Activated naive CD8-positive, alpha-beta T cell treated with anti-CD3 and anti-CD28 coated beads, Interleukin-2, amount 50 U/mL, for 24 hours (primary cell): Measurements from ENCODE around the gene PLCB1.

Source experiments
- ATAC-seq: fragments of 150-1000 bp; cut with Tn5 transposase; one replicate; pipeline ENCODE4 v1.10.0; 2021
- DNase-seq: peaks from one replicate; pipeline ENCODE4 v3.0.0; 2021
- H3K27ac Mint-ChIP-seq: one replicate; pipeline ENCODE4 v1.8.0; 2021; ENCODE audit warnings: mild to moderate bottlenecking, mixed read lengths
- H3K27me3 Mint-ChIP-seq: one replicate; pipeline ENCODE4 v1.8.0; 2021; ENCODE audit warnings: mixed read lengths
- H3K36me3 Mint-ChIP-seq: one replicate; pipeline ENCODE4 v1.8.0; 2021; ENCODE audit warnings: low read depth, mixed read lengths
- H3K4me1 Mint-ChIP-seq: one replicate; pipeline ENCODE4 v1.8.0; 2021; ENCODE audit warnings: mixed read lengths
- H3K4me3 Mint-ChIP-seq: one replicate; pipeline ENCODE4 v1.8.0; 2021; ENCODE audit warnings: mild to moderate bottlenecking, moderate library complexity, mixed read lengths
- H3K9me3 Mint-ChIP-seq: one replicate; pipeline ENCODE4 v1.8.0; 2021; ENCODE audit warnings: mixed read lengths

The PLCB1 gene

DNA sequence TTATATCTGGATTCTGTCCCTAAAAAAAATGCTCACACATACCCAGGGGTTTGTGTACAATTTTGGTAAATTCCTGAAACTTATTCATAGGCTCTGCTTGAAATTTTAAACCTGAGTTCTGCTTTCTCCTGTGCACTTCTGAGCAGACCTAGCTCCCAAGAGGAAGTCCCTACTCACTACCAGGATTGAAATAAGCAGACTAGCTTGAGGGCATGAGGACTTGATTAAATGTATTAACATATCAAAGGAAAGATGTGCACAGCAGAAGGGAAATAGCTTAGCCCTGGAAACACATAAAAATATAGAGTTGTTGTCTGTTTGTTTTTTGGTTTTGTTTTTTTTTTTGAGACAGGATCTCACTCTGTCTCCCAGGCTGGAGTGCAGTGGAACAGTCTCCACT lies 785.0 kb downstream of the PLCB1 start:
- H3K27ac Mint-ChIP-seq: no peak overlapping the region
- no peak overlapping the region for H3K4me3 Mint-ChIP-seq
- H3K27me3 Mint-ChIP-seq: no peaks in the 10 kb centered on the region
- no peak for ATAC-seq
- no peak for DNase-seq
- H3K36me3 Mint-ChIP-seq: no peaks in the 10 kb centered on the region
- H3K4me1 Mint-ChIP-seq: no peaks in the 10 kb centered on the region
- H3K9me3 Mint-ChIP-seq: peaks cover 12% of the 10 kb centered on the region

DNA sequence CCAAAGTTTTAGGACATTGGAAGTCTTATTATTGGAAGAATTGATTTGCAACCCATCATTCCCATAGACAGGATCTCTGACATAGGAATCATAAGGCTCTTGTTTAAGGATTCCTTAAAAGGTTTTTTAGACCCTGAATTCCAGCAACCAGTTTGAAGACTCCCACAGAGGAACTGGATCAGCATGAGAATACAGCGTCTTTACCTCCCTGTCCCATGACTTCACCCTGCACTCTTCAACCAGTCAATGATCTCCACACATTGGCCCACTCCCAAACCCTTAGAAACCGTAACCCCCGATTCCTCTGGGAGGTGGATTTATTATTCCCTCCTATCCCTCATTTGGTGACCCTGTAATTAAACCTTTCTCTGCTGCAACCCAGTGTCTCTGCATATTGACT lies 786.1 kb downstream of the PLCB1 start:
- no peaks in the 10 kb centered on the region for H3K27me3 Mint-ChIP-seq
- H3K27ac Mint-ChIP-seq: no peak overlapping the region
- H3K36me3 Mint-ChIP-seq: no peaks in the 10 kb centered on the region
- H3K9me3 Mint-ChIP-seq: peaks cover 12% of the 10 kb centered on the region
- DNase-seq: no peak
- no peaks in the 10 kb centered on the region for H3K4me1 Mint-ChIP-seq
- H3K4me3 Mint-ChIP-seq: no peak overlapping the region
- ATAC-seq: no peak

DNA sequence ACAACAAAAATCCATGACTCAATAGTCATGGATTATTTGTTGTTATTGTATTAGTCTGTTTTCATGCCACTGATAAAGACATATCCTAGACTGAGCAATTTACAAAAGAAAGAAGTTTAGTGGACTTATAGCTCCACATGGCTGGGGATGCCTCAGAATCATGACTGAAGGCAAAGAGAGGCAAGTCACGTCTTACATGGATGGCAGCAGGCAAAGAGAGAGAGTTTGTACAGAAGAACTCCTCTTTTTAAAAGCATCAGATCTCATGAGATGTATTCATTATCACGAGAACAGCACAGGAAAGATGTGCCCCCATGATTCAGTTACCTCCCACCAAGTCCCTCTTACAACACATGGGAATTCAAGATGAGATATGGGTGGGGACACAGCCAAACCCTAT lies 792.5 kb downstream of the PLCB1 start:
- DNase-seq (no peak), ATAC-seq (no peak)
- Mint-ChIP-seq H3K27ac (no peak overlapping the region), H3K9me3 (no peaks in the 10 kb centered on the region), H3K27me3 (no peaks in the 10 kb centered on the region), H3K4me1 (no peaks in the 10 kb centered on the region), H3K36me3 (no peaks in the 10 kb centered on the region), H3K4me3 (no peak overlapping the region)

DNA sequence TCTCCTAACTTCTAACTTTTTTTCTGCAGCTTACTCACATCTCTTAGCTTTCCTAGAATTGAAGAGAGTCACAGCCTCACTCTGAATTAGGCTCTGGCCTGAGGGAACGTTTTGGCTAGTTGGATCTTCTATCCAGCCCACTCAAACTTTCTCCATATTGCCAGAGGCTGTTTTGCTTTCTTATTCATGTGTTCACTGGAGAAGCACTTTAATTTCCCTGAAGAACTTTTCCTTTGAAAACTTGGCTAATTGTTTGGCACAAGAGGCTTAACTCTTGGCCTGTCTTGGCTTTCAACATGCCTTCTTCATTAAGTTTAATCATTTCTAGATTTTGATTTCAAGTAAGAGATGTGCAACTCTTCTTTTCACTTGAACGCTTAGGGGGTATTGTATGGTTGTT lies 798.7 kb downstream of the PLCB1 start:
- DNase-seq (no peak), ATAC-seq (no peak)
- H3K9me3 Mint-ChIP-seq: peaks cover 7% of the 10 kb centered on the region
- H3K4me1 Mint-ChIP-seq: no peaks in the 10 kb centered on the region
- peaks cover 2% of the 10 kb centered on the region for H3K27me3 Mint-ChIP-seq
- no peaks in the 10 kb centered on the region for H3K36me3 Mint-ChIP-seq
- no peak overlapping the region for H3K4me3 Mint-ChIP-seq
- H3K27ac Mint-ChIP-seq: no peak overlapping the region

DNA sequence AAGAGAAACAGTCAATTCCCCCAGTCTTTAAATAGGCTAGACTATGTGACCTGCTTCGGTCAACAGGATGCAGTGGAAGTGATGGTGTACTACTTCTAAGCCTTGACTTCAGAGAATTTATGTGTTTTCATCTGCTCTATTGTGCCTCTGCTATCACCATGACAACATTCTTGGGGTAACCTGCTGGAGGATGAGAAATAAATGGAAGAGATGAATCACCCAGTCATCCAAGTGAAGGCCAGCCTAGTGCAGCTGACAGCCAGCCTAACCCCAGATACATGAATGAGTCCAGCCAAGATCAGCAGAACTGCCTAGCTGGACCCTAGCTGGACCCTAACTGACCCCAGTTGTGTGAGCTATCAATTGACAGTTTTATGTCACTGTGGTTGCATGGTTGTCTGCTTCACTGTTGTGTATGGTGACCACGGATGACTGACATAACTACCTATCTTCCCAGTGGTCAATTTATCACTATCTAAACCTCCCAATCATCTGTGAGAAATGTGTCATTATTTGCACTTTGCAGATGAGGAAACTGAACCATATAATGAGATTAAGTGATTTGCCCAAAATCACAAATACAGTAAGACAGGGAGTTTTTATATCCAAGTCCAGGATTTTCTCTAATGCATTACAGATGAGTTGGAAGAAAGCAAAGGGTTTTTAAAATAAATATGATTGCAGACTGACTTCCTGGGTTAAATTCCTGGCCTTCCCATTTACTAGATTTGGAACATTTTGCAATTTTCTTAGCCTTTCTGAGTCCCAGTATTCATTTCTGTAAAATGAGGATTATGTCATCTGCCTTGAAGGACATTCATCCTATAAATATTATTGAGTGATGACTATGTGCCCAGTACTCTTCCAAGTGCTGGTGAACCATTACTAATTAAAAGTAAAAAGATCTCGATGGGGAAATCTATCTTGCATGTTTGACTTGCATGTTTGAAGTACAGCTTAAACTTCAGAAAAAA lies 800.4 kb downstream of the PLCB1 start:
- H3K4me1 Mint-ChIP-seq: no peaks in the 10 kb centered on the region
- DNase-seq (no peak), ATAC-seq (peak; percentile 58)
- H3K27me3 Mint-ChIP-seq: peaks cover 2% of the 10 kb centered on the region
- H3K27ac Mint-ChIP-seq: no peak overlapping the region
- peaks cover 7% of the 10 kb centered on the region for H3K9me3 Mint-ChIP-seq
- H3K36me3 Mint-ChIP-seq: no peaks in the 10 kb centered on the region
- H3K4me3 Mint-ChIP-seq: no peak overlapping the region

DNA sequence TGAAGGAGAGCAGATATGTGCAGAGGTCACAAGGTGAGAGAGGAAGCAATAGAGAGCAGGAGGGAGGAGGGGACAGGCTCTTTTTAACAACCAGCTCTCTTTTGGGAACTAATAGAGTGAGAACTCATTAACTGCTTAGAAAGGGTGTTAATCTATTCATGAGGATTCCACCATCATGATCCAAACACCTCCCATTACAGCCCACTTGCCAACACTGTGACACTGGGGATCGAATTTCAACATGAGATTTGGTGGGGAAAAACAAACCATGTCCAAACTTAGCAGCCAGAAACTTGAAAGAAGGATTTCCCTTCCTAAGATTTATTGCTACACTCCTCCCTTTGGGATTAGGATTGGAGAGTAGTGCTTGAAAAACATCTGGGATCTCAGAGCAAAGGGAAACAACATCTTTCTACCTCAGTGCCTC lies 801.3 kb downstream of the PLCB1 start:
- peaks cover 2% of the 10 kb centered on the region for H3K27me3 Mint-ChIP-seq
- no peaks in the 10 kb centered on the region for H3K36me3 Mint-ChIP-seq
- no peak overlapping the region for H3K4me3 Mint-ChIP-seq
- H3K9me3 Mint-ChIP-seq: peaks cover 7% of the 10 kb centered on the region
- DNase-seq (no peak), ATAC-seq (no peak)
- no peak overlapping the region for H3K27ac Mint-ChIP-seq
- H3K4me1 Mint-ChIP-seq: no peaks in the 10 kb centered on the region

DNA sequence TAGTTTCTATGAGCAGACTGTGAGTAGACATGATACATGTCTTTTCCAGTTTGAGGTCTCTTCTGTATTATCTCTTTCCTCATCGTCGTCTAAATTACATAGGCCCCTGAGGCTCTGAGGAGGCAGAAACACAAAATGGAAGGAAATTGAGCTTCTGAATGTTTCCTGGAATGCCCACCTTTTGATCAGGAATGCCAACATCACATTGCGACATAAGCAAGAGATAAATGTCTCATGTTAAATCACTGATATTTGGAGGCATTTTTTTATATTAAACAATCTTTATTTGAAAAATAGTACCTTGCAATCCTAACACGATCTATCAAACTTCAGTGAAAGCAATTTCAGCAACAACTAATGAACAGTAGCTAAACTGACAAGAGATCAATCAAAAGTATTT lies 802.3 kb downstream of the PLCB1 start:
- no peak for ATAC-seq
- Mint-ChIP-seq H3K4me3 (no peak overlapping the region), H3K27ac (no peak overlapping the region), H3K4me1 (no peaks in the 10 kb centered on the region), H3K9me3 (peaks cover 7% of the 10 kb centered on the region), H3K27me3 (peaks cover 2% of the 10 kb centered on the region), H3K36me3 (no peaks in the 10 kb centered on the region)
- no peak for DNase-seq
